Stimulated activated memory B cell treated with anti-CD40 and anti-IgM and Interleukin-4, amounts not matched to agents 10 μg/mL and 1 μg/mL and 100 μg/mL, for 72 hours (primary cell): ENCODE measurements around the gene OR4D10.
"Not testable (repeated sequence)": the region's sequence is repeated elsewhere in the genome, so short reads cannot be mapped to it uniquely, and the experiment has no call there.

Experiments
- ATAC-seq: fragments of 150-1000 bp; cut with Tn5 transposase; 2 replicates; pipeline ENCODE4 v1.10.0; 2021
- H3K27ac Mint-ChIP-seq: one replicate; pipeline ENCODE4 v1.8.0; 2022; ENCODE audit warnings: mild to moderate bottlenecking, mixed read lengths
- H3K27me3 Mint-ChIP-seq: one replicate; pipeline ENCODE4 v1.8.0; 2022; ENCODE audit warnings: mixed read lengths
- H3K36me3 Mint-ChIP-seq: one replicate; pipeline ENCODE4 v1.8.0; 2022; ENCODE audit warnings: mixed read lengths
- H3K4me1 Mint-ChIP-seq: one replicate; pipeline ENCODE4 v1.8.0; 2022; ENCODE audit warnings: mixed read lengths
- H3K4me3 Mint-ChIP-seq: one replicate; pipeline ENCODE4 v1.8.0; 2022; ENCODE audit warnings: mild to moderate bottlenecking, moderate library complexity, mixed read lengths
- H3K9me3 Mint-ChIP-seq: one replicate; pipeline ENCODE4 v1.8.0; 2022; ENCODE audit warnings: mixed read lengths

OR4D10 gene

DNA sequence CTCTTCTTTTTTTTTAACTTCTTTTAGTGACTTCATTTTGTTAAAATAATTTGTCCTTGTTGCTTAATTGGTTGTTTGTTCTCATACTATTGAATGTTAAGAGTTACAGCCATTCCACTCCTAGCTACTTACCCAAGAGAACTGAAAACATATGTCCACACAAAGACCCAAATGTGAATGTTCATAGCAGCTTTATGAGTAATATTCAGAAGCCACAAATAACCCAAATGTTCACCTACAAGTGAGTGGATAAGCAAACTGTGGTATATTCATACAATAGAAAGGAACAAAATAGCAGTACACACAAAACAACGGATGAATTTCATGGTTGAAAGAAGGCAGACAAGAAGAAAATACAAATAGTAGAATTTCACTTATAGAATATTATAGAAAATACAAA, 28.8 kb downstream of the OR4D10 start:
- H3K4me3 Mint-ChIP-seq = no peak overlapping the region
- H3K4me1 Mint-ChIP-seq = no peaks in the 10 kb centered on the region
- H3K9me3 Mint-ChIP-seq = peaks cover 5% of the 10 kb centered on the region
- H3K27ac Mint-ChIP-seq = no peak overlapping the region
- no peak for ATAC-seq
- peaks cover 58% of the 10 kb centered on the region for H3K27me3 Mint-ChIP-seq
- no peaks in the 10 kb centered on the region for H3K36me3 Mint-ChIP-seq

GRCh38 chr11:59503276-59503675, 30.2 kb downstream of the OR4D10 start, which contains the start of gene OR4D11:
Gene OR4D11, plus strand, starts transcription at chr11:59503576. Its CDS starts 0 bp downstream, at chr11:59503576.
- Mint-ChIP-seq H3K27ac (no peak within 1 kb of the TSS), H3K36me3 (no peaks in the 10 kb centered on the region)

GRCh38 chr11:59510941-59511589, 38.0 kb downstream of the OR4D10 start, which contains the start of gene OR4D9:
Gene OR4D9, plus strand, starts transcription at chr11:59511539. Its CDS starts 3,374 bp downstream, at chr11:59514913.
- ATAC-seq = no peak
- Mint-ChIP-seq H3K9me3 (no peaks in the 10 kb centered on the region), H3K4me3 (no peak within 1 kb of the TSS), H3K4me1 (peaks cover 6% of the 10 kb centered on the region), H3K27me3 (peaks cover 44% of the 10 kb centered on the region), H3K36me3 (no peaks in the 10 kb centered on the region), H3K27ac (no peak within 1 kb of the TSS)

More at GRCh38 chr11:59503276-59503675, 30.2 kb downstream of the OR4D10 start, which contains the start of gene OR4D11:
- peaks cover 5% of the 10 kb centered on the region for H3K9me3 Mint-ChIP-seq
- no peaks in the 10 kb centered on the region for H3K4me1 Mint-ChIP-seq
- peaks cover 49% of the 10 kb centered on the region for H3K27me3 Mint-ChIP-seq
- no peak within 1 kb of the TSS for H3K4me3 Mint-ChIP-seq
- ATAC-seq = no peak

- peaks cover 44% of the 10 kb centered on the region for H3K27me3 Mint-ChIP-seq
- no peak overlapping the region for H3K4me3 Mint-ChIP-seq
- no peaks in the 10 kb centered on the region for H3K36me3 Mint-ChIP-seq
- no peaks in the 10 kb centered on the region for H3K9me3 Mint-ChIP-seq
- no peak overlapping the region for H3K27ac Mint-ChIP-seq
- ATAC-seq = no peak
- peaks cover 6% of the 10 kb centered on the region for H3K4me1 Mint-ChIP-seq
Observed at GRCh38 chr11:59511675-59512074, 38.6 kb downstream of the OR4D10 start.

DNA sequence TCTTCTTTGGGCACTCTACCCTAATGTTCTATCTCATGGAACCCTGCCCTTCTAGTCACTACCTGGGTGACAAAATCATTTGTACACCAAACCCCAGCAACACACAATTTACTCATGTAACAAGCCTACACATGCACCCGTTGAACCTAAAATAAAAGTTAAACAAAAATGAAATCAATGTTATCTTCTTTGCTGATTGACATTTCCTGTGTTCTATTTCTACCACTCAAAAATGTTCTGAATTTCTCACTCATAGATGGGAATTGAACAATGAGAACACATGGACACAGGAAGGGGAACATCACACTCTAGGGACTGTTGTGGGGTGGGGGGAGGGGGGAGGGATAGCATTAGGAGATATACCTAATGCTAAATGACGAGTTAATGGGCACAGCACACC, 47.0 kb downstream of the OR4D10 start:
- H3K27ac Mint-ChIP-seq, H3K36me3 Mint-ChIP-seq, ATAC-seq, H3K4me3 Mint-ChIP-seq, H3K4me1 Mint-ChIP-seq, H3K9me3 Mint-ChIP-seq: not testable (repeated sequence)
- peaks cover 23% of the 10 kb centered on the region for H3K27me3 Mint-ChIP-seq

DNA sequence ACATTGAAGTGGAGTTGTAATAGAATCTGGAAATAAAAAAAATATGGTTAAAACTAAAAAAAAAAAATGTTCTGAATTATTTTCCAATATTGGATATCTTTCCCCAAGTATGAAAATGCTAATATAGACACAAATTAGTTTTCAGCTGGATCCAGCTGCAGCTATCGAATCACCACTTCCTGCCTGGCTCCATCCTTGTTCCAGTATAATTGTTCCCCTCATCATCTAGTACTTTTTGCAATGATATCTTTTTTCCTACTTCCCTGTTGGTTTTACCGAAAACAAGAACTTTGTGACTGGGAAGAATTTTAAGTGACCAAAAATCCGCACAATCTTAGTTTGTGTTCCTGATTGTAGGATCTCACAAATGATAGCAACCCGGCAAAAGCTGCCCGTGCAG, 47.6 kb downstream of the OR4D10 start:
- no peaks in the 10 kb centered on the region for H3K9me3 Mint-ChIP-seq
- no peak for ATAC-seq
- H3K36me3 Mint-ChIP-seq = no peaks in the 10 kb centered on the region
- peaks cover 21% of the 10 kb centered on the region for H3K27me3 Mint-ChIP-seq
- H3K27ac Mint-ChIP-seq = no peak overlapping the region
- no peaks in the 10 kb centered on the region for H3K4me1 Mint-ChIP-seq
- no peak overlapping the region for H3K4me3 Mint-ChIP-seq

GRCh38 chr11:59523541-59523940, 50.4 kb downstream of the OR4D10 start:
- Mint-ChIP-seq H3K27ac (no peak overlapping the region), H3K4me3 (no peak overlapping the region), H3K27me3 (peaks cover 19% of the 10 kb centered on the region), H3K4me1 (no peaks in the 10 kb centered on the region), H3K36me3 (no peaks in the 10 kb centered on the region), H3K9me3 (no peaks in the 10 kb centered on the region)
- no peak for ATAC-seq

DNA sequence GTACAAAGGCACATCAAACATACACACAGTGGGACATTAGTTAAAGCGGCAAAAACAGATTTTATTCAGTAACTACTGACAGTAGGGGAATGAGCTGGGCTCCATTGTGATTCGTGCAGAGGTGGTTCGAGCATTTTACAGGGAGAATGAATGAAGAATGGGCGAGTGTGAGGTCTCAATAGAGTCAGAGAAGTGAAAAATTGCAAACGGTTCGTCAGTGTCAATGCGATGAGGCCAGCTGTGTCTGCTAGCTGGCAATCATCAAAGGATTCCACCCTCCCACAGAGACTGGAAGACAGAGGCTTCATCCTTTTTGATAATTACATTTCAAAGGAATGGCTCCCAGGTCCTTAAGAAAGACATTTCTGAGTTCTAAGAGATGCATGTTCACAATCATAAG, 55.6 kb downstream of the OR4D10 start:
- Mint-ChIP-seq H3K4me1 (no peaks in the 10 kb centered on the region), H3K9me3 (no peaks in the 10 kb centered on the region), H3K27me3 (peaks cover 25% of the 10 kb centered on the region), H3K36me3 (no peaks in the 10 kb centered on the region), H3K27ac (no peak overlapping the region), H3K4me3 (no peak overlapping the region)
- no peak for ATAC-seq
